PC-3 (cell line): ENCODE measurements around the gene DPF3. TPM values are rescaled to one million over a fixed set of nuclear protein-coding genes. Genes with fewer than 3 reads are reported as not detected.

Source experiments
- ATAC-seq: fragments of 200-7000 bp; cut with Tn5 transposase; 2 replicates; pipeline ENCODE4 v1.9.1; 2020; ENCODE audit warnings: mild to moderate bottlenecking, moderate library complexity
- BruUV-seq: library from RNA; stranded (reverse); fragments of 400-500 nt; replicated peaks from 2 replicates; lab custom pipeline; 2021; lab: Mats Ljungman, UMichigan
- CTCF ChIA-PET: fragments of 300-600 bp; sonication (Branson Sonifier 250); formaldehyde crosslinking; loops from one replicate; lab custom pipeline; 2022; ENCODE audit warnings: antibody characterized with exemption; lab: Charles Lee
- POLR2A ChIA-PET: fragments of 300-600 bp; sonication (Branson Sonifier 250); formaldehyde crosslinking; loops from one replicate; lab custom pipeline; 2022; ENCODE audit warnings: antibody characterized with exemption; ENCODE audit not compliant: unreplicated experiment; lab: Charles Lee
- DNase-seq: peaks from one replicate; pipeline ENCODE4 v3.0.0-alpha.2; 2015
- H2AFZ ChIP-seq: fragments of 300-600 bp; sonication (generic); 2 replicates; pipeline ENCODE4 v1.6.0; 2016; ENCODE audit warnings: antibody characterized with exemption, low read length
- H3F3A ChIP-seq: fragments of 300-600 bp; sonication (generic); one replicate; pipeline ENCODE4 v1.6.0; 2017; ENCODE audit warnings: antibody characterized with exemption, low read length, control low read depth, mild to moderate bottlenecking; ENCODE audit not compliant: unreplicated experiment
- H3K27ac ChIP-seq: fragments of 300-600 bp; sonication (generic); 2 replicates; pipeline ENCODE4 v1.5.1; 2016; ENCODE audit warnings: mild to moderate bottlenecking, low read length
- H3K27me3 ChIP-seq: fragments of 300-600 bp; sonication (generic); 2 replicates; pipeline ENCODE4 v1.6.1; 2016; ENCODE audit warnings: low read length, mixed read lengths
- H3K36me3 ChIP-seq: fragments of 300-600 bp; sonication (generic); 2 replicates; pipeline ENCODE4 v1.6.1; 2016; ENCODE audit warnings: low read depth, mixed run types, low read length, mixed read lengths
- H3K4me1 ChIP-seq: fragments of 300-600 bp; sonication (generic); 2 replicates; pipeline ENCODE4 v1.5.1; 2016; ENCODE audit warnings: low read length; ENCODE audit not compliant: insufficient read depth
- H3K4me2 ChIP-seq: fragments of 300-600 bp; sonication (generic); 2 replicates; pipeline ENCODE4 v1.6.0; 2016; ENCODE audit warnings: low read length
- H3K4me3 ChIP-seq: fragments of 300-600 bp; sonication (generic); 2 replicates; pipeline ENCODE4 v1.5.1; 2016; ENCODE audit warnings: mild to moderate bottlenecking, low read length, mixed read lengths
- H3K79me2 ChIP-seq: fragments of 300-600 bp; sonication (generic); 2 replicates; pipeline ENCODE4 v1.6.1; 2017; ENCODE audit warnings: low read length, mixed read lengths
- H3K9ac ChIP-seq: fragments of 300-600 bp; sonication (generic); 2 replicates; pipeline ENCODE4 v1.6.0; 2016; ENCODE audit warnings: mild to moderate bottlenecking, low read length
- H3K9me2 ChIP-seq: fragments of 300-600 bp; sonication (generic); replicated peaks from 2 replicates; pipeline ENCODE4 v1.6.1; 2016; ENCODE audit warnings: mixed run types, low read length, mixed read lengths
- H3K9me3 ChIP-seq: fragments of 300-600 bp; sonication (generic); 2 replicates; pipeline ENCODE4 v1.6.1; 2016; ENCODE audit warnings: low read length, mixed read lengths
- H4K20me1 ChIP-seq: fragments of 300-600 bp; sonication (generic); 2 replicates; pipeline ENCODE4 v1.6.1; 2016; ENCODE audit warnings: low read length, mixed read lengths
- EZH2 ChIP-seq: fragments of 300-600 bp; sonication (generic); IDR thresholded peaks from one replicate; pipeline ENCODE4 v1.6.1; 2017; ENCODE audit warnings: antibody characterized with exemption, mild to moderate bottlenecking, low read length; ENCODE audit not compliant: unreplicated experiment
- EZH2phosphoT487 ChIP-seq: fragments of 300-600 bp; sonication (generic); IDR thresholded peaks from 2 replicates; pipeline ENCODE4 v1.6.1; 2018; ENCODE audit warnings: mild to moderate bottlenecking, antibody characterized with exemption, low read length, borderline replicate concordance
- intact Hi-C: fragments of 100-400 bp; cut with micrococcal nuclease; formaldehyde crosslinking; loops from 2 replicates; pipeline ENCODE4 v1.9.0; 2023
- total RNA-seq: library from RNA; depleted of rRNA; stranded (reverse); fragments of >200 nt; gene quantifications from 2 replicates; pipeline ENCODE4 v1.2.3, GENCODE V29; 2014
- TF ChIP-seq, protein P1 (sequence below): fragments of 300-600 bp; sonication (generic); conservative IDR thresholded peaks from 2 replicates; pipeline ENCODE4 v1.5.1; 2017; ENCODE audit warnings: antibody characterized with exemption, low read depth, mild to moderate bottlenecking, low read length

Gene DPF3
- total RNA-seq, 1 experiment from 2014 or later = 16.6 TPM

DNA sequence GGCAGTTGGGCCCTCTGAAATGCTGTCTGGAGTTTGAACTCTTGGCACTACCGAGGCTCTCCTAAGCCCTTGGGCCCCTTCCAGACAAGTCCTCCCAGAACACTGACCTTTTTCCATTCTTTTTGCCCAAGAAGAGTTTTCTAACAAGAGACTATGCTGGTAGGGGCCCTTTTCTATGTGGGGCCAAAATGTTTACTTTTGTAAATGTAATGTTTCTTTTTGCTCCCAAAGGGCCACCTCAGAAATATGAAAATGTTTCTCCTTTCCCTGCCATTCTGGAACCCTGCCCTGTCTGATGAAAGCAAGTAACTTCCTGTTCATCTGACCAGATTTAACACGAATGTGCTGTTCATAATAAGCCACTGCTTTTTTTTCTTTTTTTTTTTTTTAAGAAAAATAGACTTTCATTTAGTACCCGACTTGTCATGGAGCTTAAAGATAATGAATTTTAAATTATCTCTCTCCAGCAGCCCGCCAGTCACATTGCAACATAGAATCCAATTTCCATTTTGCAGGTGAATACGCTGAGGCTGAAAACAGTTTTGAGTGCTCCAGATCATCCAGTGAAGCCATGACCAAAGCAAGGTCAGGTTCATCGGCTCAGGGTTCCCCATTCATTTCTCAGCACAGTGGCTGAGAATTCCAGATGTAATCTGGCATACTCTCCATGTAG, 169.9 kb downstream of the DPF3 start:
- ChIA-PET CTCF (no interaction called here), POLR2A (no interaction called here)

DNA sequence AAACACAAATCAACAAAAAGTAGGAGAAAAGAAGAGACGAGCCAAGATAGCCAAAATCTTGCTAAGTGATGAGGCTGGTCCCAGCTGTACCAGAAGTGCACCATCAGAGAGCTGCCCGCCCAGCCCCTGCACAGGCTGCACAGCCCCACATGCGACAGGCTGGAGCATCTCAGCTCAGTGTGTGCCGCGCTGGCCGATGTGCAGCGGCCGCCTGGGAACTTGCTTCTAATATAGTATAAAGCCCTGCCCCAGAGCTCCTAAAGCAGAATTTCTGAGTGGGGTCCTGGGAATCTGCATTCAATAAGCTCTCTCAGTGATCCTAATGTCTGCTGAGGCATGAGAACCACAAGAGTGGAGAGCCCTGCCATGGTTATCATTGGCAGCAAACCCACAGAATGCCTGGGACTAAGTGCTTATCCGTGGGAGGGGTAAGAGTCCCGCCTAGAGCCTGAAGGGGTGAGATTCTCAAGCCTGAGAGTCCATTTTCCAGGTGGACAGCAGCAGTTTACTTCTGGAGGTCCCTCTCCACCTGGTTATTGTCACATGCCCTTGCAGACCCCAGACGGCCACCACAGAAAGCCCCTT, 171.6 kb downstream of the DPF3 start:
- Histone ChIP-seq H3K36me3 (peaks cover 7% of the 10 kb centered on the region; the same call in 1 of the 2 replicates), H2AFZ (no peak overlapping the region), H3K4me1 (no peaks in the 10 kb centered on the region), H3K4me3 (no peak overlapping the region), H3K9me2 (no peaks in the 10 kb centered on the region; the same call in 1 of the 2 replicates), H3K9ac (no peak overlapping the region), H3K27ac (no peak overlapping the region), H3F3A (no peaks in the 10 kb centered on the region), H3K27me3 (no peaks in the 10 kb centered on the region), H3K4me2 (no peak overlapping the region), H3K79me2 (no peaks in the 10 kb centered on the region), H4K20me1 (no peaks in the 10 kb centered on the region), H3K9me3 (no peaks in the 10 kb centered on the region)
- ChIA-PET POLR2A (no interaction called here), CTCF (no interaction called here)
- intact Hi-C loops = no loop called here
- ATAC-seq (no peak), DNase-seq (no peak)
- BruUV-seq = no TSS peak
- no peak for TF ChIP-seq EZH2
- TF ChIP-seq, protein P1, sequence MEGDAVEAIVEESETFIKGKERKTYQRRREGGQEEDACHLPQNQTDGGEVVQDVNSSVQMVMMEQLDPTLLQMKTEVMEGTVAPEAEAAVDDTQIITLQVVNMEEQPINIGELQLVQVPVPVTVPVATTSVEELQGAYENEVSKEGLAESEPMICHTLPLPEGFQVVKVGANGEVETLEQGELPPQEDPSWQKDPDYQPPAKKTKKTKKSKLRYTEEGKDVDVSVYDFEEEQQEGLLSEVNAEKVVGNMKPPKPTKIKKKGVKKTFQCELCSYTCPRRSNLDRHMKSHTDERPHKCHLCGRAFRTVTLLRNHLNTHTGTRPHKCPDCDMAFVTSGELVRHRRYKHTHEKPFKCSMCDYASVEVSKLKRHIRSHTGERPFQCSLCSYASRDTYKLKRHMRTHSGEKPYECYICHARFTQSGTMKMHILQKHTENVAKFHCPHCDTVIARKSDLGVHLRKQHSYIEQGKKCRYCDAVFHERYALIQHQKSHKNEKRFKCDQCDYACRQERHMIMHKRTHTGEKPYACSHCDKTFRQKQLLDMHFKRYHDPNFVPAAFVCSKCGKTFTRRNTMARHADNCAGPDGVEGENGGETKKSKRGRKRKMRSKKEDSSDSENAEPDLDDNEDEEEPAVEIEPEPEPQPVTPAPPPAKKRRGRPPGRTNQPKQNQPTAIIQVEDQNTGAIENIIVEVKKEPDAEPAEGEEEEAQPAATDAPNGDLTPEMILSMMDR = no peak
- TF ChIP-seq EZH2phosphoT487 = no peak

More for the DNA sequence above, 169.9 kb downstream of the DPF3 start:
- no peak for TF ChIP-seq EZH2phosphoT487
- TF ChIP-seq EZH2 = no peak
- TF ChIP-seq, protein P1 = no peak
- Histone ChIP-seq H3K79me2 (no peaks in the 10 kb centered on the region), H3K9ac (no peak overlapping the region), H3K4me2 (no peak overlapping the region), H4K20me1 (no peaks in the 10 kb centered on the region), H2AFZ (no peak overlapping the region), H3F3A (no peaks in the 10 kb centered on the region), H3K27me3 (no peaks in the 10 kb centered on the region), H3K4me1 (no peaks in the 10 kb centered on the region), H3K4me3 (no peak overlapping the region), H3K9me2 (no peaks in the 10 kb centered on the region; the same call in 1 of the 2 replicates), H3K9me3 (no peaks in the 10 kb centered on the region), H3K27ac (no peak overlapping the region), H3K36me3 (peaks cover 7% of the 10 kb centered on the region; the same call in 1 of the 2 replicates)
- intact Hi-C loops = no loop called here
- ATAC-seq (no peak), DNase-seq (no peak)
- no TSS peak for BruUV-seq

DNA sequence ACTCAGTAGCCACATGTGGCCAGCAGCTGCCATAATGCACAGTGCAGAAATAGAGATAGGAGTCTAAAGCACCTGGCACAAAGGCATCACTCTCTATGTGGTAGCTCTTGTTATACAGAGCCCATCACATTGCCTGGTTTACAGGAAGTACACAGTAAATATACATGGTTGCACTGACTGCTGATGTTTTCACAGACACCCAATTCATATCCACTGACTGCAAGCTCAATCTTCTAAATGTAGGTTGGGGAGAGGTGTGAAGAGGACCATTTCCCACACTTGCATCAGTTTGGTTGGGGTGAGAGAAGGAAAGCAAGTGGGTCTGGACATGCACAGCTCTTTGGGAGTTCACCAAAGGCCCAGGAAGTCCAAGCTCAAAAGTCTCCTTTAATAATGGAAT, 172.8 kb downstream of the DPF3 start:
- intact Hi-C loops = no loop called here
- Histone ChIP-seq H3K79me2 (no peaks in the 10 kb centered on the region), H3K27ac (no peak overlapping the region), H3K9ac (no peak overlapping the region), H3K4me2 (no peak overlapping the region), H3K4me1 (no peaks in the 10 kb centered on the region), H3K9me2 (no peaks in the 10 kb centered on the region; the same call in 1 of the 2 replicates), H3F3A (no peaks in the 10 kb centered on the region), H3K4me3 (no peak overlapping the region), H3K9me3 (no peaks in the 10 kb centered on the region), H3K36me3 (peaks cover 3% of the 10 kb centered on the region; the same call in 1 of the 2 replicates), H2AFZ (no peak overlapping the region), H3K27me3 (no peaks in the 10 kb centered on the region), H4K20me1 (no peaks in the 10 kb centered on the region)
- ChIA-PET POLR2A (no interaction called here), CTCF (no interaction called here)
- no peak for TF ChIP-seq EZH2phosphoT487
- TF ChIP-seq, protein P1 = no peak
- no peak for TF ChIP-seq EZH2
- DNase-seq (no peak), ATAC-seq (no peak)
- no TSS peak for BruUV-seq
